ENCODE results near the gene MX1. TPM values are rescaled to one million over a fixed set of nuclear protein-coding genes. Genes with fewer than 3 reads are reported as not detected.
A peak's percentile ranks its signal among the peaks of the same experiment; 100 is the strongest.
"Not testable (repeated sequence)": the region's sequence is repeated elsewhere in the genome, so short reads cannot be mapped to it uniquely, and the experiment has no call there.

The MX1 gene
- total RNA-seq, 3 donors from 2014 or later (not counting 1 experiment from before 2014, with no cell fraction given), result 22.7 to 67.0 (median 60.6) TPM

DNA sequence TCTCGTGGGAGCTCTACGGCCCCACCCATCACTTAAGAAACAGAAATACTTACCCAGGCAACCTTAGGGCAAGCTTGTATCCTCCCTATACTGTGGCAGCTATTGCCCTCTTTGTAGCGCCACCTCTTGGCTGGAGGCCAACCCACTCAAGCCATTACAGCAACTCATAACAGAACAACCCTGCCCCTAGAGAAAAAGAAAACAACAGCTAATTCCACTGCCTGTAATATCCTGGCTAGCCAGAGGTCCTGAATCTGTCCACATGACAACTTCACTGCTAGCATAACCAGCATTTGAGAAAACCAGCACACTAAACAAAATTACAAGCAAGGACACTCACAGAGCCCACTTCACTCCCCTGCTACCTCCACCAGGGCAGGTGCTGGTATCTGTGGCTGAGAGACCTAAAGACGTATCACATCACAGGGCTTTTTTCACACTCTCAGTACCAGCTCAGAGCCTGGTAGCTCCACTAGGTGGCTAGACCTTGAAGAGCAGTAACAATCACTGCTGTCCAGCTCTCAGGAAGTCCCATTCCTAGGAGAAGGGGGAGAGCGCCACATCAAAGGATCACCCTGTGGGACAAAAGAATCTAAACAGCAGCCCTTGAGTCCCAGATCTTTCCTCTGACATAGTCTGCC, 14.5 kb upstream of the MX1 start:
- intact Hi-C loops (cut with micrococcal nuclease), result loop anchor here (10.0 kb wide), 1 partner anchor 1193 kb away; no protein-coding TSS in a partner anchor
- Mint-ChIP-seq H3K27me3 (ENCODE audit: low read depth in 2 of 2) (peaks cover 19 to 27% of the 10 kb centered on the region in 2 donors), H3K4me3 (no peak overlapping the region), H3K36me3 (peaks cover 29% of the 10 kb centered on the region), H3K4me1 (no peaks in the 10 kb centered on the region), H3K27ac (no peak overlapping the region), H3K9me3 (no peaks in the 10 kb centered on the region)
- DNase-seq (peak in 1 of 2 donors; percentile 32), ATAC-seq (peak in 2 of 3 donors; percentile 36 to 50)
- Histone ChIP-seq H3K36me3 (ENCODE audit: control insufficient read depth, insufficient read depth, low read length) (peaks cover 21% of the 10 kb centered on the region), H3K9me3 (ENCODE audit: control insufficient read depth, insufficient read depth, low read length) (no peaks in the 10 kb centered on the region), H3K4me1 (ENCODE audit: control insufficient read depth, insufficient read depth, low read length) (no peaks in the 10 kb centered on the region), H3K27ac (ENCODE audit: low read length) (no peak overlapping the region), H3K27me3 (ENCODE audit: control insufficient read depth, insufficient read depth, low read length) (no peaks in the 10 kb centered on the region), H3K4me3 (ENCODE audit: low read length) (no peak overlapping the region)
- WGBS (ENCODE audit: insufficient coverage), result 91% methylated on average over 4 of the region's 5 CpGs
- TF ChIP-seq, protein P1, sequence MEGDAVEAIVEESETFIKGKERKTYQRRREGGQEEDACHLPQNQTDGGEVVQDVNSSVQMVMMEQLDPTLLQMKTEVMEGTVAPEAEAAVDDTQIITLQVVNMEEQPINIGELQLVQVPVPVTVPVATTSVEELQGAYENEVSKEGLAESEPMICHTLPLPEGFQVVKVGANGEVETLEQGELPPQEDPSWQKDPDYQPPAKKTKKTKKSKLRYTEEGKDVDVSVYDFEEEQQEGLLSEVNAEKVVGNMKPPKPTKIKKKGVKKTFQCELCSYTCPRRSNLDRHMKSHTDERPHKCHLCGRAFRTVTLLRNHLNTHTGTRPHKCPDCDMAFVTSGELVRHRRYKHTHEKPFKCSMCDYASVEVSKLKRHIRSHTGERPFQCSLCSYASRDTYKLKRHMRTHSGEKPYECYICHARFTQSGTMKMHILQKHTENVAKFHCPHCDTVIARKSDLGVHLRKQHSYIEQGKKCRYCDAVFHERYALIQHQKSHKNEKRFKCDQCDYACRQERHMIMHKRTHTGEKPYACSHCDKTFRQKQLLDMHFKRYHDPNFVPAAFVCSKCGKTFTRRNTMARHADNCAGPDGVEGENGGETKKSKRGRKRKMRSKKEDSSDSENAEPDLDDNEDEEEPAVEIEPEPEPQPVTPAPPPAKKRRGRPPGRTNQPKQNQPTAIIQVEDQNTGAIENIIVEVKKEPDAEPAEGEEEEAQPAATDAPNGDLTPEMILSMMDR (IDR thresholded peaks at IDR 0.05), result no peak

DNA sequence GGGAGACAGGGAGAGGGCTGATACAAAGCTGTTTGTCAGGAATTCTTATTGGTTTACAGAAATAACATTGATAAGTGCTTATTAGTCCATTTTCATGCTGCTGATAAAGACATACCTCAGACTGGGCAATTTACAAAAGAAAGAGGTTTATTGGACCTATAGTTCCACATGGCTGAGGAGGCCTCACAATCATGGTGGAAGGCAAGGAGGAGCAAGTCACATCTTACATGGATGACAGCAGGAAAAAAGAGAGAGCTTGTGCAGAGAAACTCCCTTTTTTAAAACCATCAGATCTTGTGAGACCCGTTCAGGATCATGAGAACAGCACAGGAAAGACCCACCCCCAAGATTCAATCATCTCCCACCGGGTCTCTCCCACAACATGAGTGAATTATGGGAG, 8.5 kb upstream of the MX1 start:
- not testable (repeated sequence) for DNase-seq; H3K27ac ChIP-seq (ENCODE audit: low read length); H3K27ac Mint-ChIP-seq; H3K9me3 ChIP-seq (ENCODE audit: control insufficient read depth, insufficient read depth, low read length); ATAC-seq; H3K36me3 Mint-ChIP-seq; H3K27me3 ChIP-seq (ENCODE audit: control insufficient read depth, insufficient read depth, low read length); H3K4me3 ChIP-seq (ENCODE audit: low read length); H3K36me3 ChIP-seq (ENCODE audit: control insufficient read depth, insufficient read depth, low read length); H3K9me3 Mint-ChIP-seq; H3K4me3 Mint-ChIP-seq
- peaks cover 12% of the 10 kb centered on the region for H3K4me1 ChIP-seq (ENCODE audit: control insufficient read depth, insufficient read depth, low read length)
- no CpG with 5 or more reads among the region's 2 CpGs for whole genome bisulfite sequencing (ENCODE audit: insufficient coverage)
- intact Hi-C loops (cut with micrococcal nuclease), result loop anchor here (10.0 kb wide), 1 partner anchor 1187 kb away; no protein-coding TSS in a partner anchor
- peaks cover 6 to 14% of the 10 kb centered on the region in 2 donors for H3K4me1 Mint-ChIP-seq
- H3K27me3 Mint-ChIP-seq (ENCODE audit: low read depth in 2 of 2), result peaks cover 13 to 17% of the 10 kb centered on the region in 2 donors

DNA sequence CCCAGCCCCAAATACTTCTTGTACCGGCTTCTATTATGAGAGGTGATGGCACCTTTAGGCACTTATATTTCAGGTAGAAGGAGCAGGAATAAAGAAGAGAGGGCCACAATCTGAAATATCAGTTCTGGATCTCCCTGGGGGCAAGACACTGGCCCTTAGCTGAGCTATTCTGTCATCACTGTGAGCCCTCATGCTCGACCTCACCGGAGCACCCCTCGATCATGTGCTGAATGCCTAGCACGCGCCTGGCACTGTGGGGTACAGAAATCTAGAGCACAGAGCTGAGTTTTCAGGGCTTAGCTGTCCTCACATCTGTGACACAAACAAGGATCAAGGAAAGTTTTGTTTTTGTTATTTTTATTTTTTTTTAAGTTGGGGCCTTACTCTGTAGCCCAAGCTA, 7.6 kb upstream of the MX1 start:
- H3K36me3 ChIP-seq (ENCODE audit: control insufficient read depth, insufficient read depth, low read length), result no peaks in the 10 kb centered on the region
- peaks cover 6 to 15% of the 10 kb centered on the region in 2 donors for H3K4me1 Mint-ChIP-seq

More for the DNA sequence above, 7.6 kb upstream of the MX1 start:
- Histone ChIP-seq H3K9me3 (ENCODE audit: control insufficient read depth, insufficient read depth, low read length) (no peaks in the 10 kb centered on the region), H3K27ac (ENCODE audit: low read length) (no peak overlapping the region), H3K4me3 (ENCODE audit: low read length) (no peak overlapping the region), H3K27me3 (ENCODE audit: control insufficient read depth, insufficient read depth, low read length) (no peaks in the 10 kb centered on the region), H3K4me1 (ENCODE audit: control insufficient read depth, insufficient read depth, low read length) (peaks cover 12% of the 10 kb centered on the region)
- 96% methylated on average over 6 of the region's 6 CpGs for WGBS (ENCODE audit: insufficient coverage)
- TF ChIP-seq, protein P1 (IDR thresholded peaks at IDR 0.05), result no peak
- no peak overlapping the region for H3K4me3 Mint-ChIP-seq
- no peak overlapping the region for H3K27ac Mint-ChIP-seq
- peaks cover 4 to 8% of the 10 kb centered on the region in 2 donors for H3K27me3 Mint-ChIP-seq (ENCODE audit: low read depth in 2 of 2)
- ATAC-seq, result no peak
- no peaks in the 10 kb centered on the region for H3K36me3 Mint-ChIP-seq
- H3K9me3 Mint-ChIP-seq, result no peaks in the 10 kb centered on the region
- intact Hi-C loops (cut with micrococcal nuclease), result loop anchor here (10.0 kb wide), 1 partner anchor 1186 kb away; no protein-coding TSS in a partner anchor
- DNase-seq, result no peak

Data from natural killer cell (primary cell).